ENCODE measurements around the gene CA12.
"Not testable (repeated sequence)": the region's sequence is repeated elsewhere in the genome, so short reads cannot be mapped to it uniquely, and the experiment has no call there.

CA12 gene

GRCh38 chr15:63354821-63355650 is 26.6 kb downstream of the CA12 start:
- DNase-seq: no peak

- no peak for DNase-seq
These were observed 27.8 kb downstream of the CA12 start for GRCh38 chr15:63353887-63354286.

GRCh38 chr15:63353261-63353660 is 28.4 kb downstream of the CA12 start:
- DNase-seq: no peak

- DNase-seq: no peak
These were observed 28.8 kb downstream of the CA12 start for GRCh38 chr15:63352808-63353207.

- no peak for DNase-seq
These were observed 30.5 kb downstream of the CA12 start for GRCh38 chr15:63351170-63351569.

GRCh38 chr15:63350178-63350621 is 31.4 kb downstream of the CA12 start:
- no peak for DNase-seq

GRCh38 chr15:63349621-63350020 is 32.0 kb downstream of the CA12 start:
- DNase-seq: no peak

- DNase-seq: no peak
These were observed 32.5 kb downstream of the CA12 start for GRCh38 chr15:63349156-63349555.

- DNase-seq: peak; percentile 63
These were observed 33.3 kb downstream of the CA12 start for GRCh38 chr15:63348392-63348791.

GRCh38 chr15:63347074-63347857 is 34.4 kb downstream of the CA12 start:
- DNase-seq: peak; percentile 31

- no peak for DNase-seq
These were observed 36.3 kb downstream of the CA12 start for GRCh38 chr15:63345391-63345752.

GRCh38 chr15:63344731-63345390 is 36.8 kb downstream of the CA12 start:
- DNase-seq: peak; percentile 65

GRCh38 chr15:63342996-63343562 is 38.6 kb downstream of the CA12 start:
- not testable (repeated sequence) for DNase-seq

- DNase-seq: no peak
These were observed 39.7 kb downstream of the CA12 start for GRCh38 chr15:63341898-63342297.

- no peak for DNase-seq
These were observed 40.8 kb downstream of the CA12 start for GRCh38 chr15:63340878-63341277.

GRCh38 chr15:63340353-63340752 is 41.3 kb downstream of the CA12 start:
- DNase-seq: no peak

- no peak for DNase-seq
These were observed 41.8 kb downstream of the CA12 start for GRCh38 chr15:63339836-63340235.

GRCh38 chr15:63339006-63339766 is 42.5 kb downstream of the CA12 start:
- no peak for DNase-seq

GRCh38 chr15:63338170-63338569 is 43.5 kb downstream of the CA12 start:
- peak; percentile 86 for DNase-seq

GRCh38 chr15:63337046-63337445 is 44.6 kb downstream of the CA12 start:
- no peak for DNase-seq

GRCh38 chr15:63335543-63336240 is 46.0 kb downstream of the CA12 start:
- DNase-seq: no peak

- no peak for DNase-seq
These were observed 46.8 kb downstream of the CA12 start for GRCh38 chr15:63334821-63335220.

Measured in fibroblast of skin of right biceps (primary cell).